Measurements from ENCODE around the gene PNRC2.

GRCh38 chr1:23967871-23968270, 8.2 kb downstream of the PNRC2 start:
- TF ChIP-seq MAX (IDR thresholded peaks at IDR 0.05) = no peak
- TF ChIP-seq, protein P1, sequence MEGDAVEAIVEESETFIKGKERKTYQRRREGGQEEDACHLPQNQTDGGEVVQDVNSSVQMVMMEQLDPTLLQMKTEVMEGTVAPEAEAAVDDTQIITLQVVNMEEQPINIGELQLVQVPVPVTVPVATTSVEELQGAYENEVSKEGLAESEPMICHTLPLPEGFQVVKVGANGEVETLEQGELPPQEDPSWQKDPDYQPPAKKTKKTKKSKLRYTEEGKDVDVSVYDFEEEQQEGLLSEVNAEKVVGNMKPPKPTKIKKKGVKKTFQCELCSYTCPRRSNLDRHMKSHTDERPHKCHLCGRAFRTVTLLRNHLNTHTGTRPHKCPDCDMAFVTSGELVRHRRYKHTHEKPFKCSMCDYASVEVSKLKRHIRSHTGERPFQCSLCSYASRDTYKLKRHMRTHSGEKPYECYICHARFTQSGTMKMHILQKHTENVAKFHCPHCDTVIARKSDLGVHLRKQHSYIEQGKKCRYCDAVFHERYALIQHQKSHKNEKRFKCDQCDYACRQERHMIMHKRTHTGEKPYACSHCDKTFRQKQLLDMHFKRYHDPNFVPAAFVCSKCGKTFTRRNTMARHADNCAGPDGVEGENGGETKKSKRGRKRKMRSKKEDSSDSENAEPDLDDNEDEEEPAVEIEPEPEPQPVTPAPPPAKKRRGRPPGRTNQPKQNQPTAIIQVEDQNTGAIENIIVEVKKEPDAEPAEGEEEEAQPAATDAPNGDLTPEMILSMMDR (IDR thresholded peaks at IDR 0.05; ENCODE audit: low read depth, low read length, missing input control) = no peak
- TF ChIP-seq YY1 (IDR thresholded peaks at IDR 0.05) = no peak
- TF ChIP-seq, protein P2, sequence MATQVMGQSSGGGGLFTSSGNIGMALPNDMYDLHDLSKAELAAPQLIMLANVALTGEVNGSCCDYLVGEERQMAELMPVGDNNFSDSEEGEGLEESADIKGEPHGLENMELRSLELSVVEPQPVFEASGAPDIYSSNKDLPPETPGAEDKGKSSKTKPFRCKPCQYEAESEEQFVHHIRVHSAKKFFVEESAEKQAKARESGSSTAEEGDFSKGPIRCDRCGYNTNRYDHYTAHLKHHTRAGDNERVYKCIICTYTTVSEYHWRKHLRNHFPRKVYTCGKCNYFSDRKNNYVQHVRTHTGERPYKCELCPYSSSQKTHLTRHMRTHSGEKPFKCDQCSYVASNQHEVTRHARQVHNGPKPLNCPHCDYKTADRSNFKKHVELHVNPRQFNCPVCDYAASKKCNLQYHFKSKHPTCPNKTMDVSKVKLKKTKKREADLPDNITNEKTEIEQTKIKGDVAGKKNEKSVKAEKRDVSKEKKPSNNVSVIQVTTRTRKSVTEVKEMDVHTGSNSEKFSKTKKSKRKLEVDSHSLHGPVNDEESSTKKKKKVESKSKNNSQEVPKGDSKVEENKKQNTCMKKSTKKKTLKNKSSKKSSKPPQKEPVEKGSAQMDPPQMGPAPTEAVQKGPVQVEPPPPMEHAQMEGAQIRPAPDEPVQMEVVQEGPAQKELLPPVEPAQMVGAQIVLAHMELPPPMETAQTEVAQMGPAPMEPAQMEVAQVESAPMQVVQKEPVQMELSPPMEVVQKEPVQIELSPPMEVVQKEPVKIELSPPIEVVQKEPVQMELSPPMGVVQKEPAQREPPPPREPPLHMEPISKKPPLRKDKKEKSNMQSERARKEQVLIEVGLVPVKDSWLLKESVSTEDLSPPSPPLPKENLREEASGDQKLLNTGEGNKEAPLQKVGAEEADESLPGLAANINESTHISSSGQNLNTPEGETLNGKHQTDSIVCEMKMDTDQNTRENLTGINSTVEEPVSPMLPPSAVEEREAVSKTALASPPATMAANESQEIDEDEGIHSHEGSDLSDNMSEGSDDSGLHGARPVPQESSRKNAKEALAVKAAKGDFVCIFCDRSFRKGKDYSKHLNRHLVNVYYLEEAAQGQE (IDR thresholded peaks at IDR 0.05) = no peak
- TF ChIP-seq RAD21 (IDR thresholded peaks at IDR 0.05) = no peak
- TF ChIP-seq RXRA (IDR thresholded peaks at IDR 0.05) = no peak
- no peak for TF ChIP-seq GABPA (IDR thresholded peaks at IDR 0.05 in 1 of 2, conservative IDR thresholded peaks at IDR 0.05 in 1 of 2)
- no peak for TF ChIP-seq JUND (IDR thresholded peaks at IDR 0.05)
- TF ChIP-seq EGR1 (IDR thresholded peaks at IDR 0.05; ENCODE audit: low read depth in 2 of 2) = no peak
- no peak for TF ChIP-seq ZBTB33 (IDR thresholded peaks at IDR 0.05)
- TF ChIP-seq TAF1 (conservative IDR thresholded peaks at IDR 0.05) = no peak
- no peak for TF ChIP-seq SP1 (IDR thresholded peaks at IDR 0.05)
- TF ChIP-seq, protein P3, sequence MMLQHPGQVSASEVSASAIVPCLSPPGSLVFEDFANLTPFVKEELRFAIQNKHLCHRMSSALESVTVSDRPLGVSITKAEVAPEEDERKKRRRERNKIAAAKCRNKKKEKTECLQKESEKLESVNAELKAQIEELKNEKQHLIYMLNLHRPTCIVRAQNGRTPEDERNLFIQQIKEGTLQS (IDR thresholded peaks at IDR 0.05) = no peak
- TF ChIP-seq NR2F2 (IDR thresholded peaks at IDR 0.05) = no peak
